AG10803 (cell line): ENCODE results near the gene FGD4.

Experiments
- DNase-seq: peaks from one replicate; pipeline ENCODE4 v3.0.0; 2010; ENCODE audit warnings: low read depth
- H3K4me3 ChIP-seq: 2 replicates; pipeline ENCODE4 v1.5.1; 2011; ENCODE audit warnings: mild to moderate bottlenecking, low read length, control low read depth
- TF ChIP-seq, protein P1 (sequence below): conservative IDR thresholded peaks from 2 replicates; pipeline ENCODE4 v1.5.1; 2011; ENCODE audit warnings: mild to moderate bottlenecking, low read length, control low read depth, inconsistent platforms

The FGD4 gene

DNA sequence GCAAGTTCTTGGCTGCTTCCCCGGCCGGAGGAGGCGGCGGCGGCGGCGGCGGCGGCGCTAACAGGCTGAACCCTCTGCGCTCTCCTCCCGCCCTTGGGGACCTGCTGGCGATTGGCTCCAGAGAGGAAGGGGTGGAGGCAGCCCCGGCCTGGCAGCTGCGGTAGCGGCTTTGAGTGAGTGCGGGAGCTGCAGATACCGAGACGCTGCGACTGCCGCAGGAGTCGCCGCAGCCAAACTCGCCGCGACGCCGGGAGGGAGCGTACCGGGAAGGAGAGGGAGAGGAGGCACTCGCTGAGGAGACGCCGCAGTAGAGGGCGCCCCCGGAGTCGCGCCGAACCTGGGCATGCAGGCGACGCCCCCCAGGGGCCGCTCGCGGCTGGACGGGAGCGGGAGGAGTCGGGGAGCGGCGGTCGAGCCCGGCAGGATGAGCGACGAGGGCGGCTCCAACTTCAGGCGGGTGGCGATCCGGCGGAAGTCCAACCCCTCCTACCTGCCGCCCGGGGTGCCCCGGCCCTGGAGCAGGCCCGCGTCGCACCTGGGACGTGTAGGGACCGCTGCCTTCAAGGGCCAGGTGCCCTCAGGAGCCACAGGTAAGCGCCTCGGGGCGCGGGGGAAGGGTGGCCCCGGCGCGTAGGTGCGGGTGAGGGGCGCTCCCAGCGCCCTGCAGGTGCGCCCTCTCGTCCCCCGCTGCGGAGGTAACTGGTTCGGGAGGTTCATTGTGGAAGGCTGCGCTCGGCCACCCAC, at the start of gene FGD4:
FGD4 (plus strand) TSS at position 189 of the 744 bp plus-strand sequence.
- DNase-seq = peak; percentile 56
- TF ChIP-seq, protein P1, sequence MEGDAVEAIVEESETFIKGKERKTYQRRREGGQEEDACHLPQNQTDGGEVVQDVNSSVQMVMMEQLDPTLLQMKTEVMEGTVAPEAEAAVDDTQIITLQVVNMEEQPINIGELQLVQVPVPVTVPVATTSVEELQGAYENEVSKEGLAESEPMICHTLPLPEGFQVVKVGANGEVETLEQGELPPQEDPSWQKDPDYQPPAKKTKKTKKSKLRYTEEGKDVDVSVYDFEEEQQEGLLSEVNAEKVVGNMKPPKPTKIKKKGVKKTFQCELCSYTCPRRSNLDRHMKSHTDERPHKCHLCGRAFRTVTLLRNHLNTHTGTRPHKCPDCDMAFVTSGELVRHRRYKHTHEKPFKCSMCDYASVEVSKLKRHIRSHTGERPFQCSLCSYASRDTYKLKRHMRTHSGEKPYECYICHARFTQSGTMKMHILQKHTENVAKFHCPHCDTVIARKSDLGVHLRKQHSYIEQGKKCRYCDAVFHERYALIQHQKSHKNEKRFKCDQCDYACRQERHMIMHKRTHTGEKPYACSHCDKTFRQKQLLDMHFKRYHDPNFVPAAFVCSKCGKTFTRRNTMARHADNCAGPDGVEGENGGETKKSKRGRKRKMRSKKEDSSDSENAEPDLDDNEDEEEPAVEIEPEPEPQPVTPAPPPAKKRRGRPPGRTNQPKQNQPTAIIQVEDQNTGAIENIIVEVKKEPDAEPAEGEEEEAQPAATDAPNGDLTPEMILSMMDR = no peak; the same call in 1 of the 2 replicates
- peak within 1 kb of the TSS; percentile 61 for H3K4me3 ChIP-seq

DNA sequence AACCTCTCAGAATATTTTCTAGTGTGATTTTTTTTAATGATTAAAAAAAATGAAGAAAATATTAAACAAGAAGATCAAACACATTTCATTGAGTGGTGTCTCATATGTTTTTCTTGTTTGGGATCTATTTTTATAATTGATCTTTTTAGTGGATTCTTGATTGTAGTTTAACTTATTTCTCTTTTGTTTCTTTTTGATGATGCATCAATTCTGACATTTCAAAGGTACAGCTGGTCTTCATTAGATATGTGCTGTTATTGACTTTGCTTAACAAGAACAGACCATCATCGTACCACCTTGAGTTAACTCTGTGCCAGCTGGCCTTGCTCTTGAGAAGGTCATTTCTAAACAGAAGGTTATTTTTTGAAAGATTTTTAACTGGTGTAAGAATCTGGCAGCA, 45.8 kb upstream of the FGD4 start:
- no peak for DNase-seq
- H3K4me3 ChIP-seq = no peak overlapping the region
- TF ChIP-seq, protein P1 = no peak

DNA sequence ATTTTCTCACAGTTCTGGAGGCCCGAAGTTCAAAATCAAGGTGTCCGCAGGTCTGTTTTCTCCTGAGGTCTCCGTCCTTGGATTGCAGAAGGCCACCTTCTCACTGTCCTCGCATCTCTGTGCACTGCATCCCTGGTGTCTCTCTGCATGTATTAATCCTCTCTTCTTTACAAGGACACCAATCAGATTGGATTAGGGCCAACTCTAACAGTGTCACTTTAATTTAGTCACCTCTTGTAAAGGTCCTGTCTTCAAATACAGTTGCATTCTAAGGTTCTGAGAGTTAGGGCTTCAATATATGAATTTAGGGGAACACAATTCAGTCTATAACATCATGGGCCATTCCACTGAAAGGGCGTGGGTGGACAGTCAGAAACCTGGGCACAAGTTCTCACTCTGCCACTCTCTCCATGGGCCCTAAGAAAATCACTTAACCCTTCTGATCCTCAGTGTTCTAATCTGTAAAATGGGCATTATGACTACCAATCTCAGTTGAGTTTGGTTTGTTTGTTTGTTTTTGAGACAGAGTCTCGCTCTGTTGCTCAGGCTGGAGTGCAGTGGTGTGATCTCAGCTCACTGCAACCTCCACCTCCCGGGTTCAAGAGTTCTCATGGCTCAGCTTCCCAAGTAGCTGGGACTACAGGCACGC, 41.6 kb upstream of the FGD4 start:
- DNase-seq = no peak
- TF ChIP-seq, protein P1 = no peak
- no peak overlapping the region for H3K4me3 ChIP-seq

DNA sequence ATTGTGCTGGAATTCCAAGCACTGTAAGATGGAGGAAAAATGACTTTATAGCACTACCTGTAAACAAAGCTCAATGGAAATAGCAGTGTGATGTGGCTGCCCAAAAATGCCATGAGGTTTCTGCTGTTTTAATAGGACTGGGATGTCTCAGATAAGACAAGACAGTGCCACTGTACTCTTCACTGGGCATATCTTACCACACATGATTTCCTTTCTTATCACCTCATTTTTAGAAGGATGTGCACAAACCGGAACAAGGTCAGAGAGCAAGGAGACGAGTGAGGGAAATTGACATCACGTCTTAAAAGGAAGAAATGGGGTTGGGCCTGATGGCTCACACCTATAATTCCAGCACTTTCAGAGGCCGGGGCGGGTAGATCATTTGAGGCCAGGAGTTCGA, 38.4 kb upstream of the FGD4 start:
- DNase-seq = no peak
- TF ChIP-seq, protein P1 = no peak
- no peak overlapping the region for H3K4me3 ChIP-seq

DNA sequence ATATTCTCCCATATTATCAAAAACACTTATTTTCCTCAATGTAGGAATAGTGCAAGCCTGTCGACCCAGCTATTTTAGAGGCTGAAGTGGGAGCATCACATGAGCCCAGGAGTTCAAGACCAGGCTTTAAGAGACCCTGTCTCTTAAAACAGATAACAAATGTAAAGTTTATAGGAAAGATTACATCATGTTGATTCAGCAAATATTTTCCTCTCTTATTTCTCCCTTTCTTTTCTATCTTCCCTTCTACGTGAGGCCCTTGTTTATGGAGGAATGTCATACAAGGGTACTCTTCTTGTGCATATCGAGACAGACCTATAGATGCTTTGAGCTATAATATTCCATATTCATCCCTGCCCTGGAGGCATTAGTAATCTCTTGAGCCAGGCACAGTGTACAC, 36.5 kb upstream of the FGD4 start:
- TF ChIP-seq, protein P1 = no peak
- no peak overlapping the region for H3K4me3 ChIP-seq
- no peak for DNase-seq

DNA sequence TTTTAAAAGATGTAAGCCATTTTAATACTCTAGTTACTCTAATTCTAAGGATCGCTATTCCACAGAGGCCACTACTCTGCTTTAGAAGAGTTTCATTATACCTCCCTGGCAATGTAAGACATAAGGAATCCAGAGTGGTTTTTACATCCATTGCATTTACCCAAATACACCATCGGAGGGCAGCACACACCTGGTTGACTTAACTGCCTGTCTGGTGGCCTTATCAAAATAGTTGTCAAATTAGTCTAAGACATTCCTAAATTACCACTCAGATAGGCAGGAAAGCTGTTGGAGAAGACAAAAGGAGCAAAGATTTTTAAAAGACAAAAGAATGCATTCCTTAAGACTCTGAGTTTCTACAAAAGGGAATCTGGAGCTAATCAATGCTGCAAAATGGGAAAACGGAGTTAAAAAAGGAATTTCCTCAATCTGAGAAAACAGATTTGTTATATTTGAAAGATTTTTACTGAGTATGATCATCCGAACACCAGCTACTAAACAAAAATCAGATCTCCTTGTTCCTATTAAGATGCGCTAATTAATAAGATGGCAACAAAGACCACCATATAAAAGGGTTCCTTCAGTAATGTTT, 33.8 kb upstream of the FGD4 start:
- H3K4me3 ChIP-seq = no peak overlapping the region
- DNase-seq = peak; percentile 76
- TF ChIP-seq, protein P1 = peak; percentile 88
